Cerebellar nuclear complex (tissue), 1 donor: Measurements from ENCODE around the gene ITPR1.

Source experiments
- DNase-seq, 2 experiments: peaks; one replicate each; lab custom pipeline; 2025; lab: John Stamatoyannopoulos, UW

ITPR1 gene

DNA sequence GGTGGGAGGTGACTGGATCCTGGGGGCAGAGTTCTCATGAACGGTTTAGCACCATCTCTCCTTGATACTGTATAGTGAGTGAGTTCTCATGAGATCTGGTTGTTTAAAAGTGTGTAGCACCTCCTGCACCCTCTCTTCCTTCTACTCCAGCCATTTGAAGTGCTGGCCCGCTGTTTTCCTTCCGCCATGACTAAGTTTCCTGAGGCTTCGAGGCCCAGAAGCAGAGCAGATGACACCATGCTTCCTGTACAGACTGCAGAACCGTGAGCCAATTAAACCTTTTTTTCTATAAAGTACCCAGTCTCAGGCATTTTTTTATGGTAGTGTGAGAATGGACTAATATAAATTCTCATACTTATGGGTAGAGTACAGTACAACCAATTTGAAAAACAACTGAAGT is 362.5 kb downstream of the ITPR1 start:
- DNase-seq: no peak

DNA sequence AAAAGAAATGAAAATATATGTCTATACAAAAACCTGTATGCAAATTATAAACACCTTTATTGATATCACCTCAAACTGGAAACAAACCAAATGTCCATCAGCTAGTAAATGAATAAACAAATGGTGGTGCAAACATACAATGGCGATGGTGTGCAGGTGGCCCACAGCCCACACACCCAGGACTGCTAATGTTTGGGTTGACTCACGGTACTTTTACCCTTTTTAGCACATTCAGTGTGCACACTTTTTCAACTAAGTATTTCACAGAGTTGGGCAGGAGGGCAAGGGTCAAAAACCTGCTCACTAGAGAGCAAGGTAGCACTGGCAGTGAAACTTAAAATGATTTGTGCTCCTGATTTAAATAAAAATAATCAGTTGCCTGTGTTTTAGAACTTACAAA is 363.0 kb downstream of the ITPR1 start:
- DNase-seq: no peak

- no peak for DNase-seq
Observed at GRCh38 chr3:4856564-4856963, 363.4 kb downstream of the ITPR1 start.

GRCh38 chr3:4856986-4857385 is 363.8 kb downstream of the ITPR1 start:
- DNase-seq: no peak

- DNase-seq: no peak
Observed at GRCh38 chr3:4859788-4860187, 366.6 kb downstream of the ITPR1 start.

DNA sequence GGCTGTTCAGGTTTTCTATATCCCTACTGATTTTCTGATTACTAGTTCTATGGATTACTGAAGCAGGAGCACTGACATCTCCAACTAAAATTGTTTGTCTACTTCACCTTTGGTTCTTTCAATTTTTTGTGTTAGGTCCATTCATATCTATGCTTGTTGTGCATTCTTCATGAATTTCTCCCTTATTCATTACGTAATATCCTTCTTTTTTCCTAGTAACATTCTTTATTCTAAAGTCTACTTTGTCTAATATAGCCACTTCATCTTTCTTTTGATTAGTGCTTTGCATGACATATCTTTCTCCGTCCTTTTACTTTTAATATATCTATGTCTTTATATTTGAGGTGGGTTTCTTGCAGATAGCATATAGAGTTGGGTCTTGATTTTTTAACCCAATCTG is 369.8 kb downstream of the ITPR1 start:
- no peak for DNase-seq

GRCh38 chr3:4864503-4864902 is 371.4 kb downstream of the ITPR1 start:
- DNase-seq: no peak

GRCh38 chr3:4865714-4866113 is 372.6 kb downstream of the ITPR1 start:
- DNase-seq: no peak

DNA sequence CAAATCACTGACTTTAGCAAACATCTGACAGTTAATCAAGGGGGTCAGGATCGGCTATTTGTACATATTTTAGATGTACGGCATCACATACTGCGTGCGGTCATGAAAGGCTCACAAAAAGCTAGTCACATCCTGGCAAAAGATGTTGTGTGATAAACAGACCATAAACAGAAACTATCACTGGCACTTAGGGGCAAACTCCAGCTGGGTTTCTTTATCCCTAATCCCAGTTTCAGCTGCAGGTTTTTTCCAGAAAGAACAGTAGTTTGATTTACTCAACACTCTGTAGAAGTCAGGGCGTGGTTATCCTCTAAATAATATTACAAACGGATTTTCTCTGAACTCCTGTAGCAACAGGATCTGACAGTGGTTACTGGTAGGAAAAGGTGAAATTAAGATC is 373.7 kb downstream of the ITPR1 start:
- DNase-seq: no peak

DNA sequence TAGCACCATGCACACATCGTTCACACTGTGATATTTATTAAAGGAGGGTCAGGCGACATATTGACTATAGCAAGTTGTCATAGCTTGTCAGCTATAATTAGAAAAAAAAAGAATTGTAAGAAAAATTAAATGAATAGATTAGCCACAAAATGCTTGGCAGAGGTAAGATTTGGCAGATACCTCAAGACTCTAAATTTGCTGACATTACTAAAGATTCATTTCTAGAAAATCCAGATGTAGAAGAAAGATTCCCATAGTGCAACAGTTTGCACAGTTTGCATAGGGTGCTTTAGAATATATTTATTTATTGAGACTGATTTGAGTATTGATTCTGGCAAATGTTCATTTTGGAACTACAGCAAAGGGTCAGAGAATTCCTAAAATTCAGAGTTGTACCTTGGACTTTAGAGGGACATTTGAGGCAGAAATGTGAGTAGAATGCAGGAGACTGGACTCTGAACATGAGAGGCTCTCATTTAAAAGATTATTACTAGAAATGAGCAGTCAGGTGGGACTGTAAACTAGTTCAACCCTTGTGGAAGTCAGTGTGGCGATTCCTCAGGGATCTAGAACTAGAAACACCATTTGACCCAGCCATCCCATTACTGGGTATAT is 384.1 kb downstream of the ITPR1 start:
- DNase-seq: no peak

GRCh38 chr3:4880850-4881249 is 387.7 kb downstream of the ITPR1 start:
- DNase-seq: no peak

DNA sequence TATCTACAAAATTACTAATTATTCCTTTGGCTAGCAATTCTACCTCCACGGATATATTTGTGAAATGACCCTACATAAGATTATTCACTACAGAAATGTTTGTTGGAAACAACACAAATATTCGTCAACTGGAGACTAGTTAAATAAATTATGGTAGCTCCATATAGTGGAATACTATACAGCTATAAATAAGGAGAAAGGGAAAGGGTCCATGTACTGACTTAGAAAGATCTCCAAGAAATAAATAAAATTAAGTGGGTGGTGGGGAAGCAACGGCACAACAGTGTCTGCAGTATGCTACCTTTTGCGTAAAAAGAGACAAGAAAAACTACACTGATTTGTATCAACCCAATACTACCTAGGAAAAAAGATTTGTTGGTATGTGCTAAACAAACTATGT is 389.4 kb downstream of the ITPR1 start:
- no peak for DNase-seq

DNA sequence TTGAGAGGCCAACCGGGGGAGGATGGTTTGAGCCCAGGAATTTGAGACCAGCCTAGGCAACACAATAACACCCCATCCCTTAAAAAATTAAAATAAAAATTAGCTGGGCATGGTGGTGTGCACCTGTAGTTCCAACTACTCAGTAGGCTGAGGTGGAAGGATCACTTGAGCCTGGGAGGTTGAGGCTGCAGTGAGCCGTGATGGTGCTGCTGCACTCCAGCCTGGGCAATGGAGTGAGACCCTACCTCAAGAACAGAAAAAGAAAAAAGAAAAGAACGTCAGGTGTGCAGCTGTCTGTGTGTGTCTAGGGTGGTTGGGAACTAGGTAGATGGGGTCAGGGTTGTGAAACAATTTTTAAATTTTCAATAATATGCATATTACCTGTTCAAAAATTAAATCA is 389.9 kb downstream of the ITPR1 start:
- DNase-seq: no peak

- DNase-seq: no peak
Observed at GRCh38 chr3:4884888-4885287, 391.7 kb downstream of the ITPR1 start.

DNA sequence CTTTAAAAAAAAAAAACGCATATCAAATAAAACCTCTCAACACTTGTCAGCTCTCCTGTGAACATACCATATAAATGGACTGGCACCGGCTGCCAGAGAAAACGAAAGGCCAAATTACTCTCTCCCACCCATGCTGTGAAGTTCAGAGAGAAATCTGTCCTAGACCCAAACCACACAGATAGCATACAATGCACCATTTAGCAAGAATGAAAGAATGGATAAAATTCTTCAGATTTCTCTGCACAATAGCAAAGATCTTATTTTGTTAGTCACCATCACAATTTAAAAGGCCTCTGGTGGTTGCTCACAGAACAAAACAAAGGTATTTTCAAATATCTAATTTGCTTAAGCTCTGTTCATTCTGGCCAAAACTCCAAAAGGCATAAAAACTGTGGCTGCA is 392.2 kb downstream of the ITPR1 start:
- no peak for DNase-seq

GRCh38 chr3:4886448-4886847 is 393.3 kb downstream of the ITPR1 start:
- DNase-seq: no peak

DNA sequence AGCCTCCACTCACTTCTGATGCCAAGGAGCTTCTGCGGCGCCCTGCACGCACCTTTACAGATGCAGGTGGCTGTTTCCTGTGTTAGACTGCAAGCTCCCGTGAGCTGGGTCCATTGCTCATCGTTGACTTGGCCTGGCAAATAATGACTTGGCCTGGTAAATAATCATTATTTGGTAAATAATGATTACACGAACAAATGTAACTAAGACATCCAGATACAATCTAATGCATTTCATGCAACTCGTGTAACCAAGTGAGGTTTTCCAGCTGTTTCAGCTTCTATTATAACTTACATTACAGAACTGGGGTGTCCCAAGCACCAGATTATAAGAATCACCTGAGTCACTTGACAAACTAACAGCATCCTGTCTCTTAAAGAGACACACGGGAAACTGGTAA is 394.0 kb downstream of the ITPR1 start:
- DNase-seq: no peak

GRCh38 chr3:4888913-4889846 is 396.0 kb downstream of the ITPR1 start:
- no peak for DNase-seq

DNA sequence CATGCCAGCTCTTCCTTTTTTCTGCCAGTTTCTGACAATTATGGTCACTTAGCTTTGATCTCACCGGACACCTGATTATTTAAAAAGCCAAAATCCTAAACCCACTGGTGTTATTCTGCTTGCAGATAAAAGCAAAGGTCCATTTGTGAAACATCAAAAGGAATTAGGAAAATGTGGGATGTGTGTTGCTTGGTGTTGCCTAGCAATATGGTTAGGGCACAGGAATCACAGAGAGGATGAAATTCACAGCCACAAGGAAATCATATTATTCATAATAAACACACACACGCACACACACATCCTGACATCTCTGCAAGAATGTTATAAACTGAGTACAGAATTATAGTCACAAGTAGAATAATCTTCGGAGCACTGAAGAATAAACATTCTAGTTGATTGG is 396.7 kb downstream of the ITPR1 start:
- DNase-seq: no peak

GRCh38 chr3:4894891-4895530 is 401.9 kb downstream of the ITPR1 start:
- no peak for DNase-seq

DNA sequence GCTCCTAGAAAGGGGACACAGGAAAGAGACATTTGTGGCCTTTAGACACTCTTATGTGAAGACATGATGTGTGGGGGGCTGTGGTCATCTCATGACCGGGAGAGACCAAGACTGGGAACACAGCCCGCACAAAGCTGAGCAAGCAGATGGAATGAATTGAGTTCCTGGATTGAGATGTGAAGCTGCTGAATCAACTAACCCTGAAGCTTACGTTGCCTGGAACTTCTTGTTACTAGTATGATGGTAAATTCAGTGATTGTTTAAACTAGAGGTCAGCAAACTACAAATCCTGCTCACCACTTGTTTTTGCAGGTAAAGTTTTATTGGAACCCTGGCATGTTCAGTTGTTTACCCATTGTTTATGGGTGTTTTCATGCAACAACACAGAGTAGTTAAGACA is 402.7 kb downstream of the ITPR1 start:
- DNase-seq: no peak
